Fibroblast of skin of abdomen (primary cell): ENCODE data around the gene ANKFY1. TPM values are rescaled to one million over a fixed set of nuclear protein-coding genes. Genes with fewer than 3 reads are reported as not detected.

Source experiments
- DNase-seq: peaks from one replicate; pipeline ENCODE4 v3.0.0-alpha.2; 2013
- polyA plus RNA-seq, 2 experiments: library from polyadenylated mRNA; unstranded; fragments of 120-200 nt; gene quantifications; one replicate each; pipeline ENCODE4 v1.2.1, GENCODE V29; 2013; ENCODE audit not compliant: insufficient read length in 2 of 2

Gene ANKFY1
- 30.5 TPM for polyA plus RNA-seq (2013, experiment 1 of 2; ENCODE audit: insufficient read length)
- 29.1 TPM for polyA plus RNA-seq (2013, experiment 2 of 2; ENCODE audit: insufficient read length)

- DNase-seq, result peak; percentile 95
Observed at GRCh38 chr17:4263282-4264215, at the start of gene ANKFY1. ANKFY1 (minus strand) TSS chr17:4263979; CDS start chr17:4263941, 38 bp downstream.

GRCh38 chr17:4310354-4311060 lies 46.7 kb upstream of the ANKFY1 start:
- DNase-seq, result peak; percentile 9

- DNase-seq, result no peak
Observed at GRCh38 chr17:4309897-4310296, 46.1 kb upstream of the ANKFY1 start.

- no peak for DNase-seq
Observed at GRCh38 chr17:4307179-4307930, 43.6 kb upstream of the ANKFY1 start.

- no peak for DNase-seq
Observed at GRCh38 chr17:4305224-4305623, 41.4 kb upstream of the ANKFY1 start.

GRCh38 chr17:4304417-4305027 lies 40.7 kb upstream of the ANKFY1 start:
- DNase-seq, result peak; percentile 38

GRCh38 chr17:4301066-4301465 lies 37.3 kb upstream of the ANKFY1 start:
- DNase-seq, result no peak

GRCh38 chr17:4297351-4297750 lies 33.6 kb upstream of the ANKFY1 start:
- peak; percentile 10 for DNase-seq

GRCh38 chr17:4295686-4296085 lies 31.9 kb upstream of the ANKFY1 start:
- no peak for DNase-seq

- DNase-seq, result no peak
Observed at GRCh38 chr17:4293572-4293971, 29.8 kb upstream of the ANKFY1 start.

- no peak for DNase-seq
Observed at GRCh38 chr17:4287710-4288109, 23.9 kb upstream of the ANKFY1 start.

- DNase-seq, result peak; percentile 14
Observed at GRCh38 chr17:4276514-4276913, 12.7 kb upstream of the ANKFY1 start.

- DNase-seq, result no peak
Observed at GRCh38 chr17:4272972-4273368, 9.2 kb upstream of the ANKFY1 start.

GRCh38 chr17:4272213-4272971 lies 8.6 kb upstream of the ANKFY1 start:
- no peak for DNase-seq

GRCh38 chr17:4270736-4271135 lies 7.0 kb upstream of the ANKFY1 start:
- DNase-seq, result no peak

GRCh38 chr17:4269915-4270314 lies 6.1 kb upstream of the ANKFY1 start:
- DNase-seq, result no peak

- DNase-seq, result no peak
Observed at GRCh38 chr17:4267402-4267801, 3.6 kb upstream of the ANKFY1 start.

GRCh38 chr17:4266550-4266949 lies 2.8 kb upstream of the ANKFY1 start:
- no peak for DNase-seq

- no peak for DNase-seq
Observed at GRCh38 chr17:4262703-4263102, 1.1 kb downstream of the ANKFY1 start.

- no peak for DNase-seq
Observed at GRCh38 chr17:4261452-4261851, 2.3 kb downstream of the ANKFY1 start.

GRCh38 chr17:4258867-4259266 lies 4.9 kb downstream of the ANKFY1 start:
- no peak for DNase-seq

GRCh38 chr17:4256952-4257351 lies 6.8 kb downstream of the ANKFY1 start:
- DNase-seq, result no peak
